HUDEP-2 (cell line): ENCODE results near the gene LRRC4C.

ENCODE experiments used
- DNase-seq, 76 experiments: peaks; one replicate each; lab custom pipeline; 2025; ENCODE audit not compliant: unreplicated experiment in 76 of 76; lab: John Stamatoyannopoulos, UW

The LRRC4C gene

GRCh38 chr11:41146326-41146725, 313.1 kb downstream of the LRRC4C start:
- DNase-seq: no peak

GRCh38 chr11:41145420-41145819, 314.0 kb downstream of the LRRC4C start:
- no peak for DNase-seq

GRCh38 chr11:41134971-41135370, 324.5 kb downstream of the LRRC4C start:
- no peak for DNase-seq

GRCh38 chr11:41133023-41133422, 326.4 kb downstream of the LRRC4C start:
- no peak for DNase-seq

GRCh38 chr11:41121600-41121999, 337.9 kb downstream of the LRRC4C start:
- no peak for DNase-seq

DNA sequence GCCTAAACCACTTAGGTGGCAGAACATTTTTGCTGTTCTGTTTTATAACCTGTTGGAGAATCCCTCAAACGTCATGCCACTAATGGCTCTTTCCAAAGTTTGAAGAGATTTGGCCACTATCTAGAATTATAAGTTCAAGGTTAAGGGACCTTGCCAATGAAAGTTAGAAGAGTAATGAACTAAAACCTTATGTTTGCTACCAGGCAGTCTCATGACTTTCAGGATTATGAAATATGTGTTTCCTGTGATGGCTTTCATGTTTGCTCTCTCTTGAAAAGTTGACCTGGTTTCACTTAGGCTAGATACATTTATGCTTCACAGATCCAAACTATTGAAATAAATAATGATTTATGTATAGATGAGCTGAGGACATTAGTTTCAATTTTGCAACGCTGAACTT, 340.0 kb downstream of the LRRC4C start:
- no peak for DNase-seq

GRCh38 chr11:41118521-41118920, 340.9 kb downstream of the LRRC4C start:
- DNase-seq: no peak

DNA sequence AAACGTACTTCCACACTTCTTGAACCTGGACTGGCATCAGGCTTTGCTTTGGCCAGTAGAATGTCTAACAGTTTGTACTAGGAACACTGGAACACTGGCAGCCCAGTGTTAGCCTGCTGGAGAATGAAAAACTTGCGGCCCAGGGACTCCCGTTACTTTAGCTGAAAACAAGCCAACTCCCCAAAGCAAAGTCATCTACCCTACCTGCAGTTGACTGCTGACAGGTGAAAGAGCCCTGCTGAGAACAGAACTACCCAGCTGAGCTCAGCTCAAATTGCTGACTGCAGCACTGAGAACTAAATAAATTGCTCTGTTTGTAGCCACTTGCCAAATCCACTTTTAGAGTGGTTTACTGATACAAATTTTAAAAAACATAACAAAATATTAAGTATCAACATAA, 342.5 kb downstream of the LRRC4C start:
- peak in 6 of 76 experiments; percentile 2 to 31 (median 3) for DNase-seq

DNA sequence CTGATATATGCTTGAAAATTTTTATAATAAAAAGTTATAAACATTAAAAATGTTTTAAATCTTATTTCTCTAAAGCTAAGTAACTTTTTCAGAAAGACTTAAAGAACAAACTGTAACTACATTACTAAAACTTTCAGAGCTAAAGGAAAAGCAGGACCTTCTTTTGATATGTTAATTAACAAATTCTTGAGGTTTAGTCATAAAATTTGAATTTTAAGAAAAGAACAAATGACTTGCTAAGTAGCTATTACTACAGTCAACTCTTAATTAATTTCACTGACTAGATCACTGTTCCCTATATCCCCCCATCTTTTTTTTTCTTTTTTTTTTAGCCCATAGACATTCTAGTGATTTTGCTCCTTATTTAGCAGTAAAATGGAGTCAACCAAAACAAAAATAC, 344.4 kb downstream of the LRRC4C start:
- no peak for DNase-seq

DNA sequence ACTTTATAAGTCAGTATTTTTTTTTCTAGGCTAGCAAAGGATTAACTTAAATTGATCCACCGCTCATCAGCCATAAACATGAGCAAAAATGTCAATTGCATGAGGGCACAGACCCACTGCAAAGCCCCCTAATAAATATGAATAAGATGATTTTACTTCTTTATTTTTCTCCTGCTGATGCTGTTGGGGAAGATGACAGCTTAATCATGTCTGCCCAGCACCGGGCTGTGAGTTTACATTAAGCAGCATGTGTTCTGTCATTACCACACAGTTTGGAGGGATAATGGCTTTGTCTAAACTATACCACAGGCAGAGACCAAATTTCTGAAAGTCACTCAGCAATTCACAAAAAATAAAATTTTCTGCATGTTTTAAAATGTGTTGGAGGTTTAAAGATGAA, 346.3 kb downstream of the LRRC4C start:
- DNase-seq: no peak

DNA sequence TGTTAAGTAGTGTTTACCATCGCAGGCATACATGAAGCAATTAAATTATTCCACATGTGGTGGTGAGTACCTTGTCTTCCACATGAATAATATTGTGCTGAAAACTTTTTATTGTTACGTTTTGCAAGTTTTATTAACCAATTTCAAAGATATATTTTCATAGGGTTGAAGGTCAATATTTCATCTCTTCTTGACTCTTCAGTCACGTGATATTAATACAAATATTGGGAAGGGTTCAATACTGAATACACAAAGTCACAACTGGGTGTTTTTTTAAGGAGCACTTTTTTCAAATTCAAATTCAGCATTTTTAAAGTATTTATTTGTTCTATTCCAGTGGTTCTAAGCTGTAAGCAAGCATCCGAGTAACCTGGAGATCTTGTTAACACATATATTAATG, 348.9 kb downstream of the LRRC4C start:
- DNase-seq: no peak

- DNase-seq: no peak
Measured at GRCh38 chr11:41102471-41102870, 357.0 kb downstream of the LRRC4C start.

GRCh38 chr11:41099654-41100053, 359.8 kb downstream of the LRRC4C start:
- DNase-seq: no peak

DNA sequence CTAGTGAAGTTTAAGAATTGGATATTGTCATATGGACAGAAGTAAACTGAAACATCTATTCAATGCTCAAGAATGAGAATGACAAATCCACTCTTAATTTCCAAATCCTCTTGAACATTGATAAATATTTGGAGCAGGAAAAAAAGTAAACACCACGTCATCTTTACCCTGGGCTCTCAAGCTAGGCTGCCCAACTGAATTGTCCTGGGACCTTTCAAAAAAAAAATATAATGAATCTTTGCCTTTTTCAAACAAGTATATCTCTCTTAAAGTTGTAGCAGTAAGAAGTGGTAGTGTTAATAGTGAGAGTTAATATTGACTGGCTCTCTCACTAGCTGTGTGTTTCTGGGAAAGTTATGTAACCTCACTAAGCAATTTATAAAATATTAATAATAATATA, 374.3 kb downstream of the LRRC4C start:
- DNase-seq: no peak

- DNase-seq: no peak
Measured at GRCh38 chr11:41081756-41082285, 377.6 kb downstream of the LRRC4C start.

DNA sequence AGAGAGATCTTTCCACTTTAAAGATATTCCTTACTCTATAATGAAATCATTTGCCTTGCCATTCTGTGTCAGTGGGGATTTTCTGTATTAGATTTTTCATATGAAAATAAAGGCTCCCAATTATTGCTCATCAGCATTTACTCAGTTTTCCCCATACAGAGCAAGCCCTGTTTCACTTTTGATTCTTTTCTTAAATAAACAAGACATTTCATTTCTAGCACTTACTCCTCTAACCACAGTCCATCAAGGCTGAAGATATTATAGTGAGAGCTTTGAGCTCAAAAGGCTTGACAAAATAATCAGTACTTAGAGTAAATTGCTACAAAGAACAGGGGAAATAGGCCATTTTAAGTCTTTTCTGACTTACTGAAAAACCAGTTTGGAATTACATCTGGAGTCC, 385.1 kb downstream of the LRRC4C start:
- no peak for DNase-seq

DNA sequence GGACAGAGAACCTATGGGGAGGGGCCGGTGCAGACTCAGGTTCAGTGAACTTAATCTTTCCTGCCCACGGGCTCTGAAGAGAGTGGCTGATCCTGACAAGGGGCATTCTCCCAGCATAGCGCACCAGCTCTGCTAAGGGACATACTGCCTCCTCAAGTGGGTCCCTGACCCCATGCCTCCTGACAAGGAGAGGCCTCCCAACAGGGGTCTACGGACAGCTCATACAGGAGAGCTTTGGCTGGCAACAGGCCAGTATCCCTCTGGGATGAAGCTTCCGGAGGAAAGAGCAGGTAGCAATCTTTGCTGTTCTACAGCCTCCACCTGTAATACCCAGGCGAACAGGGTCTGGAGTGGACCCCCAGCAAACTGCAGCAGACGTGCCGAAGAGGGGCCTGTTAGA, 394.0 kb downstream of the LRRC4C start:
- no peak for DNase-seq

GRCh38 chr11:41058138-41058537, 401.3 kb downstream of the LRRC4C start:
- no peak for DNase-seq

GRCh38 chr11:41056892-41057569, 402.4 kb downstream of the LRRC4C start:
- no peak for DNase-seq

- no peak for DNase-seq
Measured at GRCh38 chr11:41053894-41054293, 405.6 kb downstream of the LRRC4C start.

DNA sequence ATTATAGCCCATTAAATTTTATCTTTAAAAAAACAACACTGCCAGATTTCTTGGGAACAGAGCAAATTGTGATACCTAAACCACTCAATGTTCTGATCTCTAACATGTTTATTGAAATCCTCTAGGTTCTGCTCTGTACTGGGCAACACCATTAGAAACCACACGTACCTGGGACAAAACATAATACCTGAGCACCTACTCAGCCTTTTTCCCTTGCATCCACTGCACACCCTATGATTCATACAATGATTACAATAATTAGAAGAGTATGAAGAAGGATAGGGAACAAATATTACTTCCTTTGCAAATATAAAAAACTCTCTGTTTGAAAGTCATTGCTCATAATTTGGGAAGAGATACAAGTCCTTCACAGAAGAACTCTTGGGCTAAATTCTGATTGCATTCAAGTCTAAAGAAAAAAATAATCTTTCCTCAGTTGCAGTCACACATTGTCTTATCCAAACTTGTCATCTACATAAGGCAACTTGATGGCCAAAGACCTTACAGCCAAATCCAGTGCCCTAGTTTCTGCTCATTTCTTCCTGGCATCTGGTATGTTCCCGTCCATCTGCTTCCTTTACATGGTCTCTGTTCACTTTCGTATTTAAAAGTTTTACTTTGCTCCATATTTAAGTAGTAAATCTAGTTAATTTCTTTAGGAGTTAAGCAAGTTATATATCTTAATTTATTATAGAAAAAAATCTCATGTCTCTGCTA, 407.4 kb downstream of the LRRC4C start:
- DNase-seq: no peak

GRCh38 chr11:41050791-41051190, 408.7 kb downstream of the LRRC4C start:
- DNase-seq: no peak
